ENCODE data around the gene KIF18B.

The KIF18B gene

GRCh38 chr17:44935116-44935515 is 12.5 kb downstream of the KIF18B start:
- TF ChIP-seq TAF1 (IDR thresholded peaks at IDR 0.05; ENCODE audit: borderline replicate concordance, insufficient read depth, low read length): no peak

GRCh38 chr17:44934745-44935105 is 12.8 kb downstream of the KIF18B start:
- TF ChIP-seq POLR2AphosphoS5 (IDR thresholded peaks at IDR 0.05; ENCODE audit: low read depth, low read length) (no peak), REST (IDR thresholded peaks at IDR 0.05; ENCODE audit: insufficient read depth in 1 of 2, low read depth in 2 of 2, low read length in 2 of 2) (no peak), FOXP2 (optimal IDR thresholded peaks at IDR 0.05; ENCODE audit: borderline replicate concordance, extremely low read depth, extremely low read length, insufficient read depth) (no peak), TAF1 (IDR thresholded peaks at IDR 0.05; ENCODE audit: borderline replicate concordance, insufficient read depth, low read length) (no peak)

GRCh38 chr17:44933824-44934744 is 13.5 kb downstream of the KIF18B start:
- TF ChIP-seq TAF1 (IDR thresholded peaks at IDR 0.05; ENCODE audit: borderline replicate concordance, insufficient read depth, low read length) (no peak), SIN3A (IDR thresholded peaks at IDR 0.05; ENCODE audit: borderline replicate concordance, insufficient read depth, low read length) (no peak), REST (IDR thresholded peaks at IDR 0.05; ENCODE audit: insufficient read depth in 1 of 2, low read depth in 2 of 2, low read length in 2 of 2) (no peak), POLR2AphosphoS5 (IDR thresholded peaks at IDR 0.05; ENCODE audit: low read depth, low read length) (no peak), FOXP2 (optimal IDR thresholded peaks at IDR 0.05; ENCODE audit: borderline replicate concordance, extremely low read depth, extremely low read length, insufficient read depth) (no peak)

- TF ChIP-seq TAF1 (IDR thresholded peaks at IDR 0.05; ENCODE audit: borderline replicate concordance, insufficient read depth, low read length) (no peak), POLR2AphosphoS5 (IDR thresholded peaks at IDR 0.05; ENCODE audit: low read depth, low read length) (no peak), FOXP2 (optimal IDR thresholded peaks at IDR 0.05; ENCODE audit: borderline replicate concordance, extremely low read depth, extremely low read length, insufficient read depth) (no peak), SIN3A (IDR thresholded peaks at IDR 0.05; ENCODE audit: borderline replicate concordance, insufficient read depth, low read length) (no peak), REST (IDR thresholded peaks at IDR 0.05; ENCODE audit: insufficient read depth in 1 of 2, low read depth in 2 of 2, low read length in 2 of 2) (no peak)
Measured at GRCh38 chr17:44932787-44933097, 14.8 kb downstream of the KIF18B start.

GRCh38 chr17:44932096-44932786 is 15.3 kb downstream of the KIF18B start:
- no peak for TF ChIP-seq FOXP2 (optimal IDR thresholded peaks at IDR 0.05; ENCODE audit: borderline replicate concordance, extremely low read depth, extremely low read length, insufficient read depth)

- no peak for TF ChIP-seq POLR2AphosphoS5 (IDR thresholded peaks at IDR 0.05; ENCODE audit: low read depth, low read length)
- TF ChIP-seq TAF1 (IDR thresholded peaks at IDR 0.05; ENCODE audit: borderline replicate concordance, insufficient read depth, low read length): no peak
- TF ChIP-seq FOXP2 (optimal IDR thresholded peaks at IDR 0.05; ENCODE audit: borderline replicate concordance, extremely low read depth, extremely low read length, insufficient read depth): no peak
- TF ChIP-seq SIN3A (IDR thresholded peaks at IDR 0.05; ENCODE audit: borderline replicate concordance, insufficient read depth, low read length): no peak
- TF ChIP-seq REST (IDR thresholded peaks at IDR 0.05; ENCODE audit: insufficient read depth in 1 of 2, low read depth in 2 of 2, low read length in 2 of 2): no peak
Measured at GRCh38 chr17:44931376-44931775, 16.2 kb downstream of the KIF18B start.

All from PFSK-1 (cell line).